Epithelial cell of proximal tubule (primary cell): ENCODE measurements around the gene OTOP1. TPM values are rescaled to one million over a fixed set of nuclear protein-coding genes. Genes with fewer than 3 reads are reported as not detected.
"Not testable (repeated sequence)": the region's sequence is repeated elsewhere in the genome, so short reads cannot be mapped to it uniquely, and the experiment has no call there.

ENCODE experiments used
- DNase-seq: peaks from one replicate; pipeline ENCODE4 v3.0.0-alpha.2; 2011; ENCODE audit warnings: low read depth
- H3K4me3 ChIP-seq: 2 replicates; pipeline ENCODE4 v1.5.1; 2011; ENCODE audit warnings: low read depth, mild to moderate bottlenecking, low read length
- total RNA-seq: library from RNA; depleted of rRNA; stranded (reverse); fragments of >200 nt; gene quantifications from 2 replicates; pipeline ENCODE4 v1.2.3, GENCODE V29; 2015
- TF ChIP-seq, protein P1 (sequence below): conservative IDR thresholded peaks from 2 replicates; pipeline ENCODE4 v1.5.1; 2012; ENCODE audit warnings: low read depth, mild to moderate bottlenecking, low read length

The OTOP1 gene
- total RNA-seq, 1 donor from 2014 or later = not detected

- H3K4me3 ChIP-seq = no peak overlapping the region
- DNase-seq = no peak
- TF ChIP-seq, protein P1, sequence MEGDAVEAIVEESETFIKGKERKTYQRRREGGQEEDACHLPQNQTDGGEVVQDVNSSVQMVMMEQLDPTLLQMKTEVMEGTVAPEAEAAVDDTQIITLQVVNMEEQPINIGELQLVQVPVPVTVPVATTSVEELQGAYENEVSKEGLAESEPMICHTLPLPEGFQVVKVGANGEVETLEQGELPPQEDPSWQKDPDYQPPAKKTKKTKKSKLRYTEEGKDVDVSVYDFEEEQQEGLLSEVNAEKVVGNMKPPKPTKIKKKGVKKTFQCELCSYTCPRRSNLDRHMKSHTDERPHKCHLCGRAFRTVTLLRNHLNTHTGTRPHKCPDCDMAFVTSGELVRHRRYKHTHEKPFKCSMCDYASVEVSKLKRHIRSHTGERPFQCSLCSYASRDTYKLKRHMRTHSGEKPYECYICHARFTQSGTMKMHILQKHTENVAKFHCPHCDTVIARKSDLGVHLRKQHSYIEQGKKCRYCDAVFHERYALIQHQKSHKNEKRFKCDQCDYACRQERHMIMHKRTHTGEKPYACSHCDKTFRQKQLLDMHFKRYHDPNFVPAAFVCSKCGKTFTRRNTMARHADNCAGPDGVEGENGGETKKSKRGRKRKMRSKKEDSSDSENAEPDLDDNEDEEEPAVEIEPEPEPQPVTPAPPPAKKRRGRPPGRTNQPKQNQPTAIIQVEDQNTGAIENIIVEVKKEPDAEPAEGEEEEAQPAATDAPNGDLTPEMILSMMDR = no peak
Measured at GRCh38 chr4:4228356-4228668, 1.6 kb upstream of the OTOP1 start.

DNA sequence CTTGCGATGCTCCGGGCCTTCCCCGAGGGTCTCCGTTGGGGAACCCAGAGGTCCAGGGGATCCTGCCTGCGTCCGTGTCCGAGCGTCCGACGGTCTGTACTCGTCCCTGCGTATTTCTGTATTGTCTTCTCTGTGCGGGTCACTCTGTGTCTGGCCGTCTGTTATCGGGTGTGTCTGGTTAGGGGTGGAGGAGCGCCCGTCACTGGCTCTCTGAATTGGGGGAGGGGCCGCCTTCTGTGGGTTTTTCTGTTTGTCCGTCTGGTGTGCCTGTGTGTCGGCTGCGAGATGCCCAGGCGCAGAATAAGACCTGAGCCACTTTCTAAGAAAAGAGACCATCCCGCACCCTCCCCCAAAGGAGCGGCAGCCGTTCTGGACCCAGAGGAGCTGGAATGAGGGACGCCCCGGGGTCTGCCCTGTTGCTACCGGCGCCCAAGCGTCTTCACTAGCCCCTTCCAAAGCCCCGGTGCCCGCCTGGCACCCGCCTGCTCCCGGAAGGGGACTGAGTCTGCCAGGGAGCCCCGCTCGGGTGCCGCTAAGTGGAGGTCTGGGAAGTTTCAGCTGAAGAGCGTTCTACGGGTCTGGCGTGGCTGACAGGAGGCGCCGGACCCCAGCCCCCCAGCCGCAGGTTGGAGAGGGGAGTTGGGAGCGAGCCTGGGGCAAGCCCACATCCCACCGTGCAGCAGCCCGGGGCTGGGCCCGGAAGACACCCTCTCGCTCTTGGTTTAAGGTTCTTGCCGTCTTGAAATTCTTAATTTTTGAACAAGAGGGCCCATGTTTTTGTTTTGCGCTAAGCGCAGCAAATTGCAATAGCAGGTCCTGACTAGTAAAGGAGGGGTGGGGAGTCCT is 1.0 kb upstream of the OTOP1 start:
- DNase-seq = no peak
- no peak overlapping the region for H3K4me3 ChIP-seq
- TF ChIP-seq, protein P1 = no peak

DNA sequence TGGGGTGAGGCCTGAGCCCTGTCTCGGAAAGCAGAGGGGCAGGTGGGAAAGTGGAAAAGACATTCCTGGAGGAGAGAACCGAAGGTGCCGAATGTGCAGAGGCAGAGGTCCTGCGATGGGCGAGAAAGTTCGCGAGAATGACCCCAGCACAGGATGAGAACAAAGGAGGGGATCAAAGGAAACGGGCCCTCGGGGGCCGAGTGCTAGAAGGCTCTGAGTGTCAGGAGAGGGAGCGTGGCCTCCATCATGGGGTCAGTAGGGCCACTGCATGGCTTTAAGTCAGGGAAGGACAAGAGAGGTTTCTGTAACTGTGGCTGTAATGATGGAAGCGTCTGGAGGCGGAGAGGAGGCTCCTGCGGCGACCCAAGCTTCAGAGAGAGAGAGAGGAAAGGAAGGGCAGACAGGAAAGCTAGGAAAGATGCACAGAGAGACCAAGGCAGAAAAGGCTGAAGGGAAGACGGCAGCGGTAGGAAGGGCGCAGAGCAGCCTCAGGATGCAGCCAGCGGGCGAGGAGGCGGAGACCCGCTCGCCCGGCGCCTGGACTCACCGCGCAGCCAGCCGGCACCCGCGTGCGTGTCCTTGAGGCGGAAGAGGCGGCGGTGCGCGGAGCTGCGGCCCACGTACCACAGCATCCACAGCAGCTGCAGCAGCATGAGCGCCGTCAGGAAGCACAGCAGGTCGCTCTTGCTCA is 669 bp downstream of the OTOP1 start:
- TF ChIP-seq, protein P1 = no peak

GRCh38 chr4:4217113-4217512 is 9.6 kb downstream of the OTOP1 start:
- TF ChIP-seq, protein P1 = no peak
- no peak overlapping the region for H3K4me3 ChIP-seq
- DNase-seq = no peak

More for the DNA sequence above, 669 bp downstream of the OTOP1 start:
- no peak overlapping the region for H3K4me3 ChIP-seq
- DNase-seq = no peak

- TF ChIP-seq, protein P1 = no peak
- no peak for DNase-seq
- H3K4me3 ChIP-seq = no peak overlapping the region
Measured at GRCh38 chr4:4216648-4217047, 10.1 kb downstream of the OTOP1 start.

GRCh38 chr4:4213674-4214073 is 13.1 kb downstream of the OTOP1 start:
- not testable (repeated sequence) for H3K4me3 ChIP-seq, DNase-seq

DNA sequence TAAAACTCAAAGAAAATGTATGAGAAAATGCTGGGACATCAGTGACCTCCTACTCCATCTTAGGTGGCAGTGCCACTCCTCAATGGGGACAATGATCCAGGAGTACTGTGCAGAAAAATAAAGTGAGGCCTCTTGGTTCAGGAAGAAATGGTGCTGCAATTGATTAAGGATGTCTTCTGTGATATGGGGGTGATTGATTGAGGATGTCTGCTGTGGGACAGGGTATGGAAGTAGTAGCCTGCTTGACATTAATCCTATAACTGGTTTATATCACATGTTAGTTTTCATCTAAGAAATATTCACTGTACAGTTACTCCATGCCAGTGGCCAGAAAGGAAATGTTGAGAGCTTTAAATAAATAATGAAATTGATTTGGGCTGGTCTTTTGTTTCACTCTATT is 20.5 kb downstream of the OTOP1 start:
- no peak for DNase-seq
- no peak overlapping the region for H3K4me3 ChIP-seq
- TF ChIP-seq, protein P1 = no peak
